Ovary (tissue), 3 donors: Measurements from ENCODE around the gene CRACR2A.

Experiments used
- CTCF ChIP-seq, 3 donors: fragments of 450-650 bp in 2 of 3; fragments of 200-600 bp in 1 of 3; IDR thresholded peaks; one replicate each; pipeline versions ENCODE4 v1.5.1 to v1.8.0; 2016 to 2022; ENCODE audit warnings: antibody characterized with exemption in 3 of 3, mild to moderate bottlenecking in 1 of 3
- POLR2A ChIP-seq: fragments of 450-650 bp; IDR thresholded peaks from one replicate; pipeline ENCODE4 v1.6.1; 2017; ENCODE audit warnings: antibody characterized with exemption, mild to moderate bottlenecking, moderate library complexity
- donor health status: DM: no; HTN: no; CAD: no.

DNA sequence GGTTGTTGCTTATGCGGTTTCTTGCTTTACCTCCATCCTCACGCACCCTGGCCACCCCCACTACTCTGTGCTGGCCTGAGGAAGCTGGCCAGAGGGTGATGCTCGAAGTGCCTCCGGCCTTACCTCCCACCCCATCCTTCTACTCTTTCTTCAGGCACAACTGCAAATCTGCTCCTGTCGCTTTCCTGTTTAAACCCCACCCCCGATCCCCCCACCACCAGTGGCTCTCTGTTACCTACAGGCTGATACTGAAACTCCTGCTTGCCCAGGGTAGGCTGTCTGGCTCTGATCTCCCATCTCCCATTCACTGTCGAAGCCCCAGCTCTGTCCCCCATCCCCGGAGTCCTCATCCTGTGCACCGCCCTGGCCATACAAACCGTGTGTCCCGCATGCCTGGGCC is 150.4 kb downstream of the CRACR2A start:
- TF ChIP-seq CTCF (IDR thresholded peaks at IDR 0.05) (no peak), POLR2A (no peak)
